HK-2 (cell line): ENCODE results near the gene DPP6.
A peak's percentile ranks its signal among the peaks of the same experiment; 100 is the strongest.

Experiments used
- DNase-seq: peaks from one replicate; pipeline ENCODE4 v3.0.0-alpha.2; 2018; ENCODE audit not compliant: unreplicated experiment

DPP6 gene

DNA sequence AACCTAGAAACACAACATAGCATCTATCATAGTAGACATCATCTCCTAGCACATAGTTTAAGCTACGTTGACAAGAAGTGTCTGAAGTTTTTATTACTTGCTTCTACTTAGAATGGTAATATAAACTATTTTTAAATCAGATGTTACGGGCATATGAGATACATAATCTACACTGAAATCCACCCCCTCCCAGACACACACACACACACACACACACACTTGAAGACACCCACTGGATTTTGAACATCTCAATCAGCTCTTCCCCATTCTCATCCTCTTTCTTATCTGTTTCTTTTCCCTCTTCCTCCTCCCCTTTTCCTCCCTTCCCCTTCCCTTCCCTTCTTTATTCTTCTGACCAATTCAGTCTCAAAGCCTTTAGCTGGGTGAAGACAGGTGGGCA lies 774.8 kb downstream of the DPP6 start:
- no peak for DNase-seq

DNA sequence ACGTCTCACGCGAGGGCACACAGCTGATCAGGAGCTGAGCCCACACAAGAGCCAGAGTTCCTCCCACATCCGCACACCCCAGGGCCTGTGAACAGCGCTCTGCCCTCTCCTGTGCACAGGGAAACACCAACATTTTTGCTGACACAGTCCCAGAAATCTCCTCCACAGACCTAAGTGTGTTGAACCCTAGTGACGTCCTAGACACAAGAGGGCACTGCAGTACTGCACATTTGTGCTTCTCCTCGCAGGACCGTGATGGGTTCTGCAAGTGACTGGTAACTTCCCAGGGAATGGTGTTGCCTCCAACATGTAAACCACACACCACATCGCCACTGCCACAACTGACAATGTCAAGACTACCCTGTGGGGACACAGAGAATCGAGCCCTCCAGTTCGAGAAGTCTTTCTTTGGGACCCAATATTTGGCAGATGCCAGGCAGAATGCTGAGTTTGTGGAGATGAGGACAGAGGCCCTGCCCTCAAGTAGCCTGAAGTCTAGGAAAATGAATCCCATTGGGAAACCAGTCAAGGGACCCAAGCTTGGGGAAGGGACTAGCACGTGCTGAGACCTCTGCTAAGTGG lies 780.5 kb downstream of the DPP6 start:
- peak; percentile 13 for DNase-seq

DNA sequence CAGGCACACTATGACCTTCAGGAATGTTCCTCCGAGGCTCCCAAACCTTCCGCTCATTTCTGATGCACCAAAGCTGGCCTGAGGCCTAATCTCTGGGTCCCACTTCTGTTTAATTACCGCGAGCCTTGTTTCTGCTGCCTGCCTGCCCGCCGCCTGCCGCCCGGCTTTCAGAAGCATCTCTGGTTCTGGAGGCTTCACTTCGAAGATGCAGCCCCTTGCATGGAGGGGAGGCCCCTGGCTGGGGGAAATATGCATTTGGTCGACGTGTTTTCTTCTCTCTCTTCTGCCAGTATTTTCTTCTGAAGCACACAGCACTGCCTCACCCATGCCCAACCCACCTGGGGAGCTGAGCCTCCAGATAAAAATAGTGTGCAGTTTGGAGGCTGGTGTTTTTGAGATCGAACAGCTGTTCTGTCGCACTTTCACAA lies 783.8 kb downstream of the DPP6 start:
- no peak for DNase-seq

DNA sequence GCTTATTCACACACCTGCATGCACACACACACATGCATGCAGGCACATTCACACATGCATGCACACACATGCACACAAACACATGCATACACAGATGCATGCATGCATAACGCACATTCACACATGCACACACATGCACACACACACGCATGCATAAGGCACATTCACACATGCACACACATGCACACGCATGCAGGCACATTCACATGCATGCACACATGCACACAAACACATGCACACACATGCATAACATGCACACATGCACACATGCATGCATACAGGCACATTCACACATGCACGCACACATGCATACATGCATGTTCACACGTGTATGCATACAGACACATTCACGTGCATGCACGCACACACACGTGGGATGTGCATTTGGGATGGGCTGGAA lies 784.9 kb downstream of the DPP6 start:
- DNase-seq = no peak

DNA sequence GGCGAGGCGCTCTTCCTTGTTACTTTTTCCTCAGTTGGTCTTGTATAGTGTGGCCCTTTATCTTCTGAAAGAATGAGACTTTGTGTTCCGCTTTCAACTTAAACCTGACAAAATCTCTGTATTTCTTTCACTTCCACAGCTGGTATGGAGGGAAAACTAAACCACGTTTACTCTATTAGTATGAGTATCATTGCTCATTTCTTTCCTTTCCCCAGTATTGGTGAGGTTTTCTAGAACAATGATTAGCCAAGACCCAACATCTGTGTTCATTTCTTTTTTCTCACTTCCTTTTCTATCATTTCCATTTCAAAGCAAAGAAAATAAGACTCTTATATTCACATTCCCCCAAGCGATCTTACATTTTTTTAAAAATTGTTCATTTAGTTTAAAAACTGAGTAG lies 785.4 kb downstream of the DPP6 start:
- no peak for DNase-seq

DNA sequence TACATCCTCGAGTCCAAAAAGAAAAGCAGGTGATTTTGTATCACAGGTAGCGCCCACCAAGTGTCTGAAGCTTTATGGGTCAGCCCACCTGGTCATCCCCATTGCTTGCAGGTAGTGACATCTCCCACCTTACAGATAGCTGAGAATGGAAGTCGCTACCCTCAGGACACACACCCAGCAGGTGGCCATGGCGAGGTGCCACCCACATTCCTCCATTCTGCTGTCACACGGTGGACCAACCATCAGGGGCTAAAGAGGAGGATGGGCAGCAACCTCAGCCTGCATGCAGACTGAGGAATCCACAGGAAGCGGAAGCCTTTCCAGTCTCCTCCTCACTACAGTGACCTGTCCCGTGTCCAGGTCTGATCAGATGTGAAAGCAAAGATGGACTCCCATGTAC lies 787.9 kb downstream of the DPP6 start:
- no peak for DNase-seq

DNA sequence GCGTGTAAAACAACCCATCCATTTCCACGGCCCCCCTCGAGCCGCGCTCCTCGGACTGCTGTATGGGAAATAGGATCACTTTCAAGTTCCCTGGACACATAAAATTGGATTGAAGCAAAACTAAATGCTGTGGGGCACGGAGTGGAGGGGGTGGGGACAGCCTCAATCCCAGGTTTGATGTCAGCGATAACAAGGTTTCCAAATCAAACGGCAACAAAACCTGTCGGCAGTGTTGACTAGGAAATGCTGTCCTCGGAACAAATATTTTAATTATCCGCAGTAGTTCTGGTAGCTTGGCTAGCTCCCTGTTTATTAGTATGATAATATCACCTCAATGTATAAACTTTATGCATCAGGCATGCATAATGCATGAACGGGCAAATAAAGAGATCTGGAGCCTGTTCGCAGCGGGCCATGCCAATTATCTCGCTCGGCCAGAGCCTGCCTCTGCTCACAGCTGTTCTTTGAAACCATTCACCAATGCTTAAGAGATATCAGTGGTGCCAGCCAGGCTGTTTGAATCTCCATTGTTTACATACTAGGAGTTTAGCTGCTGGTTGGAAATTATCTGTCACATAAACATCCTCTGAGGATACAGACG lies 789.6 kb downstream of the DPP6 start:
- no peak for DNase-seq

DNA sequence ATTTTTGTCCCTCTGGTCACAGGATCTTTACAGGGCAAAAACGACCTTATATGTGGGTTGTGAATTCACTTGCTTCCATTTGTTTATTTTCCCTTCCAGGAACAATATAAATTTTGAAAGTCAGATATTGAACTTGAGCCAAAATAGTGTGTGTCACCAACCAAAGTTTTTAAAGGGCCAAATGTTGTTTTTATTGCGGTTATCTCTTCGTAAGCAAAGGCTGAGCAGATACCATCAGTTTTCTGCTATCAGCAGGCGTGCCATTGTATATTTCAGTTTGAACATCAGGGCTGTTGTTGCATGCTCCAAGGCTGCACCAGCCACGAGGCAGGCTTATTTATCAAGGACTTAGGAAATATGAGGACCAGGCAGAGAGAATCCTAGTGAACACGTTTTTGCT lies 790.4 kb downstream of the DPP6 start:
- DNase-seq = no peak

DNA sequence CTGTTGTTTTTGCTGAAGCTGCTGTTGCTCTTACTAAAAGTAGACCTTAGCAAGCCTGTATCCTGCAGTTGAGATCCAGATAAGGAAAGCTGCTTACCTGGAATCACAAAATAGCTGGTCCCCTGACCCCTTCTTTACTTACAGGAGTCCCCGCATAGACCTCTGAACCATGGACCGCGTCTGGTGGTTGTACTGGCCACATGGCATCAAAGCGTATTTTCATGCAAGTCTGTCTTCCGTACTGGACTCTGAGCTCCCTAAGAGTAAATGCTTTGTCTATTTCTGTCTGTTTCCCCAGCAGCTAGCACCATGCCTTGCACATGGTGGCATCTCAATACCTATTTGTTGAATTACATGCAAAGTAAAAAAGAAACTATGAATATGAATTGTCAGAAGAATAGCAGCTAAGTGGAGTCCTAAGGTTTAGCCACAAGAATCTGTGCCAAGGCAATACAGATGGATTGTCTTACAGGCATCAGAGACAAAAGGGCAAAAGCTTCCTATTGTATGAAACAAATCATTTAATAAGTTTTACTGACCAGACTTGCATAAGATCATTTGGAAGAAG lies 791.6 kb downstream of the DPP6 start:
- no peak for DNase-seq

DNA sequence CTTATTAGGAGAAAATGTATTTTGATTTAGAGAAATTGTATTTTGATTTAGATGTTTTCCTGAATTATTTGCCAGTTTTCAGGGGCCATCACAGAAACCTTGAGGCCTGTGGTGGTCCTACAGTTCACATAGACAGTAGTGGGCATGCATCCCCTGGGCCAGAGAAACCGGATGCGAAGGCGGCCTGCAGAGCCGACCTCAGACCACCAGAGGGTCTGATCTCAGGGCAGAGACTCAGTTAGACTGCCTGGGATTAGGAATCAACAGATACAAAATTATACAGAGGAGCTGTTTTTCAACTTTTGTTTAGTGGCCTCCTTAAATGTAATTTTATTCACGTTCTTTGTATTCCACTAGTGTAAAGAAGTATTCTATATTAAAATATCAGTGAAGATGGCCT lies 792.3 kb downstream of the DPP6 start:
- DNase-seq = no peak

DNA sequence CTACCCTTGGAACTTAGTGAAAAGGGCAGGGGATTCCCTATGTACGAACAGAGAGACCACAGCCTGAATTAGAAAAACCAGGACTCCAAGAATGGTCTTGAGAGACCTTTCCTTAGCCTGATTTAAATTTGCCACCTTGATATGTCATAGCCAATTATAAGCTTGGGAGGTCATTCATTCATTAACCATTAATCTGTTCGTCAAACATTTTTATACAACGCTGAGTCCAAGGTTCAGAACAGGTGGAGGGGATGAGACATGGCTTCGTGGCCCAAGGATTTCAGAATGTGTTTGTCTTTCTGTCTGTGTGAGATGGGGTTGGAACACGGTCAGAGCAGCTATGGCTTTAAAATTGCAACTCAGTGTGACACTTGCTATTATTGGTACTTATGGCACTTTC lies 792.8 kb downstream of the DPP6 start:
- no peak for DNase-seq

DNA sequence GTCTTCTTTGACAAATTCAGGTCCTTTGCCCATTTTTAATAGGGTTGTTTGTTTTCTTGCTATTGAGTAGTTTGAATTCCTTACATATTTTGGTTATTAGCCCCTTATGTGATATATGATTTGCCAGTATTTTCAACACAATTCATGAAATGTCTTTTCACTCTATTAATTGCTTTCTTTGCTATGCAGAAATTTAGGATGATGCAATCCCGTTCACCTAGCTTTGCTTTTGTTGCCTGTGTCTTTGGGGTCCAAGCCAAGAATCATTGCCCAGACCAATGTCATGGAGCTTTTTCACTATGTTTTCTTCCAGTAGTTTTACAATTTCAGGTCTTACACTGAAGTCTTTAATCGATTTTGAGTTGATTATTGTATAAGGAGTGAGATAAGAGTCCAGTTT lies 796.3 kb downstream of the DPP6 start:
- no peak for DNase-seq

DNA sequence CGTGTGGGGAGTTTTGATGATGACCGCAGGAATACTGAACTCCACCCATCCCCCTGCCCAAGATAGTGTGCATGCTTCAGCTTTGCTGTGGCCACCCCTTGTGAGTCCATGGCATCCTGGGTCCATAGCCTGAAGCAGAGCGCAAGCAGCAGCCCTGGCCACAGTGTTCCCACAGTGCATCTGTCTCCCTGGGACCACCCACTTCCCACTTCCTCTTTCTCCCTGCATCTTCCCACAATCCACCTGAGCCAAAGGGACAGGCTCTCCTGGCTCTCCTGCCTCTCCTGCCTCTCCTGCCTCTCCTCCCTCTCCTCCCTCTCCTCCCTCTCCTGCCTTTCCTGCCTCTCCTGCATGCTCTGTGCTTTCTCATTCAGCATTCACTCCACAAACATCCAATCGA lies 800.0 kb downstream of the DPP6 start:
- DNase-seq = no peak

DNA sequence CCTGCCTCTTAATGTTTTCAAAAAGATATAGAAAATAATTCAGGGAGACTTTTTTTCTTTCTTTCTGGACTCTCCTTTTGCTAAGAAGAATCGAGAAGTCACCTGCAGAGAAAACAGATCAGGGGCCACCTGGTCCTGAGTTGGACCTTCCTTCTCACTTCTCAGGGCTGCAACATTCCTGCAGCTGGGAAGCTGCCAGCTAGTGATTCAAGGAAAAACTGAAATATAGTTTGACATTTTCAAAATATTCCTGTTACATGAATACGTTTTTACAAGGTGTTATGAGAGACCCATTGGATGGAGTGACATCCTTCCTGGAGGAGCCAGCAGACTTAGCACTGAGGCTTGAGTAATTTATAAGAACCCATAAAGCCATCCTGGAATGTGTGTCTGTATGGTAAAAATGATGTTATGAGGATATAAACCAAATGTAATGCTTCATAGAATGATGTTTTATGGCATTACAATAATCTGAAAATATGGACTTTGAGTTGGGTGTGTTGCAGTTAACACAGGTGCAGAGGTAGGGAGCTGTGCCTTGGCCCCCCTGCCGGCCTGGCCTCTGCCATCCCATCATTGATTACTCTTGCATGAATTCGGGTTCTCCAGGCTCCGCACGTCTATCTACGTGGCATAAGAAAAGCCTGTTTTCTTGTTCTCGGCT lies 801.0 kb downstream of the DPP6 start:
- DNase-seq = no peak

DNA sequence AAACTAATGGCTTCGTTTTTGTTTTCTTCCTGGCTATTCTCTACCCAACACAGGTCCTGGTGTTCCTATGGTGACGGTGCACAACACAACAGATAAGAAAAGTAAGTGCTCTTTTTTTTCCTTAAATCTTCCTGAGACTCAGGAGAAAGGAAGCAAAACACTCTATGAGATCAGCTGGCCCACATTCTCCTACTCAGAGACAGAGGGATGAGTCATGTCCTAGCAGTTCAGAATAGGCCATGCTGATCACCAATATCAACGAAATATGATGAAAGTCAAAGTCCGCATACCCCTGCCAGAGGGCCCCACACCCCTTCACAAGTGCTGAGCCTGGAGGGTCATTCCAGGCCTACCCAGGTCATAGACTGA lies 801.5 kb downstream of the DPP6 start:
- DNase-seq = no peak

DNA sequence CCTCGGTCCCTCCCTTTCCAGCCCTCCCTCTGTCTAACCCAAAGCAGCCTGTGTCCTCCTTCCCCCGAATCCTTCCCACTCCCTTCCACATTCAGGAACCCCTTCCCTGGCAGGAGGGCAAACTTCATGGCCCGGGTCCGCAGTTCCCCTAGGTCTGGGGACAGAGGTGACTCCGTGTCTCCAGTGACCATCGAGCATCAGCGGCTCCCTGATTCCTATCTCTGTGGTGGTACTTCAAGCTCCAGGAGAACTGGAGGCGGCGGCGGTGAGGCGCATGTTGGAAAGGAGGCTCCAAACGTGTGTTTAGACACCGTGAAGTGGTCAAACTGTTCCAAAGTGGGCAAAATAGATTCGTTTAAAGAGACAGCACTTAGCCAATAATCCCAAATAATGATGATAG lies 802.6 kb downstream of the DPP6 start:
- DNase-seq = no peak

DNA sequence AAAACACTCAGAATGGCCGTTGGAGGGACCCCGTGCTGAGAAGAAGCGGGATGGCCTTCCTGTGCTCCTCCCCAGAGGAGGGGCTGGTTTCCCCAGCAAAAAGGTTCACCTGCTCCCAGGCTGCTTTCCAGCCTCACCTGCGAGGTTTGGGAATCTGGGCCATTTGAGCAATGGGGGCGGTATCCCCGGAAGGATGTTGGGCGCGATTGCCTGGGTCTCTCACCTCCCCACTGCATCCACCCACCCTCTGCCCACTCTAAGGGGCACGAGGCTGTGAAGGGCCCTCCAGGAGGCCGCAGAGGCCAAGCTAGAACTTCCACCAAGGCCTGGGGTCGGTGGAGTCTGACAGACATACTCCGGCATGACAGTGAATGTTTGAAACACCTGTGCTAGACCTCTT lies 803.2 kb downstream of the DPP6 start:
- DNase-seq = no peak

DNA sequence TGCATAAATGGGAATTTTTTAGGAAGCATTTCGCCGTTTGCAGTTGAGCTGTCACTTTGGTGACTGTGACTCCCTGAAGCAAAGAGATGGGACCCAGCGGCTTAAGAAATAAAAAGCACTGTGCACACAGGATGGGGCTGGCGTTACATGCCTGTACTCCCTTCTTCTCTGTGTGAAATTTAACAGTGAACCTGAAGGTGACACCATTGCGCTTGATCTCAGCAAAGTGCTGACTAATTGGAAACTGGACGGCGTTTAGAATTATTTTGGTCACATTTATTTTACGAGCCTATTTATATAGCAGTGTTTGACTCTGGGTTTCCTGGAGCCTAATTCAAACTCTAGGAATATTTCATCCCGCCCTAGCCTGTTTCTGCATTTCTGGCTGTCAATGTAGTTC lies 804.5 kb downstream of the DPP6 start:
- DNase-seq = no peak

DNA sequence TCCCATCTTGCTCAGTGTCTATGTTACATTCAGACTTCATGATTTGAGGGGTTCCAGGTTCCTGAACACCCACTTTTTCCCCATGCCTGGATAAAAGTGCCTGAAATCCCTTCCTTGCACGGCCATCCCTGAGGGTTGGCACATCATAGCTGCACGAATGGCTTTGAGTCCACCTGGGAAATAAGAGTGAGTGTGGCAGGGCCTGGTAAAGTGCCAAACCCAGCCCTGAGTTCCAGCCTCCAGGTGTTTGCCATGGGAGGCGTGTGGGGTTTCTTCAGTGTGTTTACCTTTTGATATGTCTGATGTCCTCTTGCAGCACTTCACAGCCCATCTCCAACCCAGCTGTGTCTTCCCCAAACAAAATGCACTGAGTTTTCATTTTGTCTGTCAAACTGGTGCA lies 805.0 kb downstream of the DPP6 start:
- no peak for DNase-seq

DNA sequence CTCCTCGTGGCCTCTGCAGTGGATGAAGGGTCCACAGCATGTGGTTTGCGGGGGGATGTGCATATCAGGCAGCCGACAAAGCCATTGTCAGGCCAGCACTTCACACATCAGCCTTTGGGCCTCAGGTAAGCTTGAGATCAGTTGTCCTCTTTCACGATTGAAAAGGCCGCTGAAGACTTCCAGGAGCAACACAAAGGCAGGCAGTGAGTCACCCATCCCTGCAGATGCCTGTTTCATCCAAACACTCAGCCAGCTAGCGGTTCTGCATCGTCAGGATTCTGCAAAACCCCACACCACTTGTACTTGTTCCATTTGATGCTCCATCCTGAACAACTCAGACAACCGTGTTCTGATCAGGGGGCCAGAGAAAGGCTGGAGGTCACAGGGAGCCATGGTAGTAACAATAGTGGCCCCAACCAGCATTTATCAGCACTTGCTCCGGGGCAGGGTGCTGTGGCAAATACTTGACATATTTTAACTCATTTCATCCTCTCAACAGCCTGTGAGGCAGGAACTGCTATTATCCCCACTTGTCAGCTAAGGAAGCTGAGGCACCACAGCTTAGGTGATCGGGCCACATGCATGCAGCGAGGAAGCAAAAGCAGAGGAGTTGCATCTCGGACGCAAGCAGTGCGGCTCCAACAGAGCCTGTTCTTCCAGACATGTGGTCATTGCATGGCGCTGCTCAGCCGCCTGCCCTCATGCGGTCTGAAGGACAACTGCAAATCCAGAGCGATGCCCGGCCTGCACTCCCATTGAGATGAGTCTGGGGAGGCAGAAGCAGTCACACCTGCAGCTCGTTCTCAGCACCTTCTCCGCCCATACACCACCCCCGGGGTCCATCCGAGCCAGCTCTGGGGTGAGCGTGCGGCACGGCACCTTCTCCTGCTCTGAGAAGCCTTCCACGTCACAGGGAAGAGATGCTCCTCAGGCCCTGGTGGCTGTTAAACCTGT lies 805.8 kb downstream of the DPP6 start:
- DNase-seq = no peak

DNA sequence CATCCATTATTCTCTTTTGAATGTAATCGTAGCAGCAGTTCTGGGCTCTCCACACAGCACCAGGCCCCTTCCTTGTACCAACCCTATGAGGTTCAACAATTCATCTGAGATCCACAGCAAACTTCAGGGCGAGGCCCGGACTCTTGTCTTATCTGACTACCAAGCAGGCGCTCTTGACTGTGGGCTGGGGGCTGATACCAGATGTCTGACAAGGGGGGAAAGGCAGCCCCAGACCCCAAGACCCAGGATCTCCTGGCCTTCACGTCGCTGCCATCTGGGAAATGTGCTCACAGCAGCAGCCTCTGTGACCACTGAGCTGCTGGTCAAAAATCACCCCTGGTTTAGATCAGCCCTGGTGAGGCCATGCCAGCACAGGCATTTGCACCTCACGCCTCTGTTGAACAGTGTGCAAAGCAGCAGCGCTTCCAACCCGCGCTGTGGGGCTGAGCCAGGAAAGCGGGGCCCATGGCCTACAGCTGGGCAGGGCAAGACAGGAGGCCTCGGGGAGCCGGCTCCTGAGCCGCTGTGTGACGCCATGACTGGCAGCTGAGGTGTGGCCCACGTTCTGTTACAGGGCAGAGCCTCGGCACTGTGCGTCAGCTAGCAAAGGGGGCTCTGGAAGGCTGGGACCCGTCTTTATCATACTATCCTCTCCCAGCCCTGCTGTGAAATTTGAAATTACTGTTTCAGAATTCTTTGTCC lies 806.8 kb downstream of the DPP6 start:
- no peak for DNase-seq
